Natural killer cell (primary cell): Measurements from ENCODE around the gene CCNJ. TPM values are rescaled to one million over a fixed set of nuclear protein-coding genes. Genes with fewer than 3 reads are reported as not detected.
A peak's percentile ranks its signal among the peaks of the same experiment; 100 is the strongest.

Experiments
- ATAC-seq, 3 donors: fragments of 150-1000 bp in 2 of 3; fragments of 200-7000 bp in 1 of 3; cut with Tn5 transposase; 1 replicate in 1 of 3; 2 replicates in 2 of 3; pipeline ENCODE4 v1.10.0; 2021; ENCODE audit warnings: mild to moderate bottlenecking in 2 of 3, moderate library complexity in 2 of 3
- DNase-seq, 2 donors: peaks; one replicate each; pipeline versions ENCODE4 v3.0.0 to v3.0.0-alpha.2; 2013 to 2021; ENCODE audit warnings: mixed read lengths in 1 of 2
- H3K27ac ChIP-seq: one replicate; pipeline ENCODE4 v1.5.1; 2013; ENCODE audit warnings: mild to moderate bottlenecking, low read length
- H3K27me3 ChIP-seq: one replicate; pipeline ENCODE4 v1.6.1; 2013; ENCODE audit warnings: low read length; ENCODE audit not compliant: control insufficient read depth, insufficient read depth
- H3K36me3 ChIP-seq: one replicate; pipeline ENCODE4 v1.6.1; 2013; ENCODE audit warnings: low read length; ENCODE audit not compliant: control insufficient read depth, insufficient read depth
- H3K4me1 ChIP-seq: one replicate; pipeline ENCODE4 v1.6.1; 2013; ENCODE audit warnings: low read length; ENCODE audit not compliant: control insufficient read depth, insufficient read depth
- H3K4me3 ChIP-seq: one replicate; pipeline ENCODE4 v1.5.1; 2013; ENCODE audit warnings: low read length
- H3K9me3 ChIP-seq: one replicate; pipeline ENCODE4 v1.6.1; 2013; ENCODE audit warnings: low read length; ENCODE audit not compliant: control insufficient read depth, insufficient read depth
- H3K27ac Mint-ChIP-seq, 2 donors: one replicate each; pipeline ENCODE4 v1.8.0; 2022; ENCODE audit warnings: mild to moderate bottlenecking in 2 of 2, mixed read lengths in 2 of 2, moderate library complexity in 1 of 2
- H3K27me3 Mint-ChIP-seq, 2 donors: one replicate each; pipeline ENCODE4 v1.8.0; 2022; ENCODE audit warnings: low read depth in 2 of 2, mixed read lengths in 2 of 2
- H3K36me3 Mint-ChIP-seq: one replicate; pipeline ENCODE4 v1.8.0; 2022; ENCODE audit warnings: mixed read lengths
- H3K4me1 Mint-ChIP-seq, 2 donors: one replicate each; pipeline ENCODE4 v1.8.0; 2022; ENCODE audit warnings: mixed read lengths in 2 of 2
- H3K4me3 Mint-ChIP-seq: one replicate; pipeline ENCODE4 v1.8.0; 2022; ENCODE audit warnings: mild to moderate bottlenecking, moderate library complexity, mixed read lengths
- H3K9me3 Mint-ChIP-seq, 2 donors: one replicate each; pipeline ENCODE4 v1.8.0; 2022; ENCODE audit warnings: mixed read lengths in 2 of 2
- CTCF ChIP-seq: fragments of 200-600 bp; IDR thresholded peaks from one replicate; pipeline ENCODE4 v1.8.0; 2022; ENCODE audit warnings: antibody characterized with exemption
- WGBS: methylation state at CpG from one replicate; pipeline ENCODE4 v1.1.7; 2013; ENCODE audit warnings: missing lambda C conversion rate; ENCODE audit not compliant: insufficient coverage; 5-methylcytosine and 5-hydroxymethylcytosine counted together
- intact Hi-C: fragments of 100-400 bp; cut with micrococcal nuclease; formaldehyde crosslinking; loops from one replicate; pipeline ENCODE4 v1.14.2; 2022
- total RNA-seq, 4 donors: library from RNA; stranded (reverse); fragments of 120-200 nt in 1 of 4; gene quantifications; one replicate each; pipeline versions ENCODE4 v1.2.3 to v1.2.4, GENCODE V29; 2013 to 2022

CCNJ gene
- total RNA-seq, 3 donors from 2014 or later (not counting 1 experiment from before 2014, with no cell fraction given) = 5.9 to 7.1 (median 6.0) TPM

- intact Hi-C loops = no loop called here
- Mint-ChIP-seq H3K4me1 (peaks cover 0 to 12% of the 10 kb centered on the region in 2 donors), H3K9me3 (no peaks in the 10 kb centered on the region), H3K27me3 (no peaks in the 10 kb centered on the region), H3K4me3 (no peak overlapping the region), H3K36me3 (peaks cover 6% of the 10 kb centered on the region), H3K27ac (no peak overlapping the region)
- H3K27me3 ChIP-seq = no peaks in the 10 kb centered on the region
- WGBS = no CpG with 5 or more reads among the region's 3 CpGs
- TF ChIP-seq CTCF = no peak
- ATAC-seq (no peak), DNase-seq (no peak)
- H3K9me3 ChIP-seq = no peaks in the 10 kb centered on the region
- H3K36me3 ChIP-seq = peaks cover 4% of the 10 kb centered on the region
- H3K27ac ChIP-seq = no peak overlapping the region
- no peak overlapping the region for H3K4me3 ChIP-seq
- no peaks in the 10 kb centered on the region for H3K4me1 ChIP-seq
Observed at GRCh38 chr10:96077156-96077555, 33.8 kb downstream of the CCNJ start.

- H3K9me3 Mint-ChIP-seq = no peaks in the 10 kb centered on the region
- no peaks in the 10 kb centered on the region for H3K27me3 ChIP-seq
- DNase-seq = no peak
- no peak for ATAC-seq
- TF ChIP-seq CTCF = no peak
- peaks cover 5% of the 10 kb centered on the region for H3K36me3 ChIP-seq
- H3K4me1 Mint-ChIP-seq = peaks cover 0 to 5% of the 10 kb centered on the region in 2 donors
- H3K4me3 Mint-ChIP-seq = no peak overlapping the region
- H3K27ac ChIP-seq = no peak overlapping the region
- intact Hi-C loops = no loop called here
- no peaks in the 10 kb centered on the region for H3K4me1 ChIP-seq
- H3K36me3 Mint-ChIP-seq = peaks cover 6% of the 10 kb centered on the region
- H3K4me3 ChIP-seq = no peak overlapping the region
- 80% methylated on average over 2 of the region's 2 CpGs for WGBS
- H3K9me3 ChIP-seq = no peaks in the 10 kb centered on the region
- no peak overlapping the region for H3K27ac Mint-ChIP-seq
- no peaks in the 10 kb centered on the region for H3K27me3 Mint-ChIP-seq
Observed at GRCh38 chr10:96082153-96082552, 38.8 kb downstream of the CCNJ start.

- Histone ChIP-seq H3K36me3 (peaks cover 5% of the 10 kb centered on the region), H3K4me1 (no peaks in the 10 kb centered on the region), H3K27ac (no peak overlapping the region), H3K9me3 (no peaks in the 10 kb centered on the region), H3K4me3 (no peak overlapping the region), H3K27me3 (no peaks in the 10 kb centered on the region)
- Mint-ChIP-seq H3K27ac (no peak overlapping the region), H3K27me3 (no peaks in the 10 kb centered on the region), H3K4me3 (no peak overlapping the region), H3K36me3 (peaks cover 6% of the 10 kb centered on the region), H3K9me3 (no peaks in the 10 kb centered on the region), H3K4me1 (peaks cover 0 to 2% of the 10 kb centered on the region in 2 donors)
- 83% methylated on average over 1 of the region's 1 CpG for WGBS
- intact Hi-C loops = no loop called here
- ATAC-seq = no peak
- no peak for TF ChIP-seq CTCF
- no peak for DNase-seq
Observed at GRCh38 chr10:96082748-96083147, 39.4 kb downstream of the CCNJ start.

GRCh38 chr10:96089116-96089515 is 45.7 kb downstream of the CCNJ start:
- no peak for TF ChIP-seq CTCF
- Mint-ChIP-seq H3K36me3 (no peaks in the 10 kb centered on the region), H3K27ac (peak overlapping the region; percentile 96 to 98), H3K4me3 (peak overlapping the region; percentile 93), H3K27me3 (peaks cover 24 to 26% of the 10 kb centered on the region in 2 donors), H3K9me3 (peaks cover 0 to 2% of the 10 kb centered on the region in 2 donors), H3K4me1 (peaks cover 8 to 10% of the 10 kb centered on the region in 2 donors)
- Histone ChIP-seq H3K36me3 (no peaks in the 10 kb centered on the region), H3K27me3 (peaks cover 13% of the 10 kb centered on the region), H3K4me1 (peaks cover 12% of the 10 kb centered on the region), H3K9me3 (peaks cover 7% of the 10 kb centered on the region), H3K27ac (peak overlapping the region; percentile 97), H3K4me3 (peak overlapping the region; percentile 91)
- DNase-seq (no peak), ATAC-seq (no peak)
- intact Hi-C loops = loop anchor here (5.0 kb wide), 1 partner anchor 47 kb away; the partner anchor contains the start of gene CCNJ
- WGBS = 93% methylated on average over 2 of the region's 2 CpGs
